GM12801 (cell line): ENCODE measurements around the gene SHB.

Experiments used
- TF ChIP-seq, protein P1 (sequence below): IDR thresholded peaks from one replicate; pipeline ENCODE4 v1.5.1; 2011; ENCODE audit warnings: control low read depth; ENCODE audit not compliant: insufficient read length; ENCODE audit errors: extremely low read depth

SHB gene

GRCh38 chr9:37988602-37989001 is 80.4 kb downstream of the SHB start:
- TF ChIP-seq, protein P1, sequence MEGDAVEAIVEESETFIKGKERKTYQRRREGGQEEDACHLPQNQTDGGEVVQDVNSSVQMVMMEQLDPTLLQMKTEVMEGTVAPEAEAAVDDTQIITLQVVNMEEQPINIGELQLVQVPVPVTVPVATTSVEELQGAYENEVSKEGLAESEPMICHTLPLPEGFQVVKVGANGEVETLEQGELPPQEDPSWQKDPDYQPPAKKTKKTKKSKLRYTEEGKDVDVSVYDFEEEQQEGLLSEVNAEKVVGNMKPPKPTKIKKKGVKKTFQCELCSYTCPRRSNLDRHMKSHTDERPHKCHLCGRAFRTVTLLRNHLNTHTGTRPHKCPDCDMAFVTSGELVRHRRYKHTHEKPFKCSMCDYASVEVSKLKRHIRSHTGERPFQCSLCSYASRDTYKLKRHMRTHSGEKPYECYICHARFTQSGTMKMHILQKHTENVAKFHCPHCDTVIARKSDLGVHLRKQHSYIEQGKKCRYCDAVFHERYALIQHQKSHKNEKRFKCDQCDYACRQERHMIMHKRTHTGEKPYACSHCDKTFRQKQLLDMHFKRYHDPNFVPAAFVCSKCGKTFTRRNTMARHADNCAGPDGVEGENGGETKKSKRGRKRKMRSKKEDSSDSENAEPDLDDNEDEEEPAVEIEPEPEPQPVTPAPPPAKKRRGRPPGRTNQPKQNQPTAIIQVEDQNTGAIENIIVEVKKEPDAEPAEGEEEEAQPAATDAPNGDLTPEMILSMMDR = no peak

DNA sequence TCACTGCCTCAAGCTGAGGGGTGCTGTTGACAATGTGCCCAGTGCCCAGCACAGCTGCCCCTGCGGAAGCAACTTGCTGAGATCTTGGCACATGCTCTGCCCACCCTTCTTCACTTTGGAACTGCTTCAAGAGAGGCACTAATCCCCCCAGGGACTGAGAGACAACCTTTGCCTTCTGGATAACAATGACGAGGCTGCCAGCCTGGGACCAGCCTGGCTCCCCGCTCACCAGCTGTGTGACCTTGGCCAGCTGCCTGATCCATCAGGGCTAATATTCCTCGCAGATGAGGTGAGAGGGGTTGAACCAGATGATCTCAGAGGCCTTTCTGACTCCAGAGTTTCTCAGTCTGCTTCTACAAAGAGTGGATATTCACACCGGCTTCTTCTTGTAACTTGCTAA is 81.0 kb downstream of the SHB start:
- TF ChIP-seq, protein P1 = no peak

DNA sequence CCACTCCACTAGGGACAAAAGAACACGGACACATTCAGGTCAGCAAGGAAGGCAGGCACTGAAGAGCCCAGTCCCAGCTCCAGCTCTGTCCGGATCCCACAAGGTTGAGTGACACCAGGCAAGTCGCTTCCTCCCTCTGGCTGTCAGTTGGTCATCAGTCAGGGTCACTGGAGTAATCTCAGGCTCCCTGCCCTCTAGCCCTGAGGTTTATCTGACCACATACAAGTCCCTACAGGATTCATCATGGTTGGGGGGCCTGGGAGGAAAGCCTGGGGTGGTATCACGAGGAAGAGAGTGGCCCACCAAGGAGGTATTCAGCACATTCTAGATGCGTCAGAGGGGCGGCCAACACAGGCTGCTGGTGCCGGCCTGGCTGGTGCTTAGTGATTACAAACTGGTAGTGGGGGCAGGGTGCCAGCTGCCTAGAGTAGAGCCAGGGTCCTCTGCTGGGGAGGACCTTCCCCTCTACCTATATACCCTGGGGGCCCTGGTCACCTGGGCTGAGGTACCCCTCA is 81.5 kb downstream of the SHB start:
- TF ChIP-seq, protein P1 = no peak

GRCh38 chr9:37986771-37987258 is 82.2 kb downstream of the SHB start:
- TF ChIP-seq, protein P1 = no peak

DNA sequence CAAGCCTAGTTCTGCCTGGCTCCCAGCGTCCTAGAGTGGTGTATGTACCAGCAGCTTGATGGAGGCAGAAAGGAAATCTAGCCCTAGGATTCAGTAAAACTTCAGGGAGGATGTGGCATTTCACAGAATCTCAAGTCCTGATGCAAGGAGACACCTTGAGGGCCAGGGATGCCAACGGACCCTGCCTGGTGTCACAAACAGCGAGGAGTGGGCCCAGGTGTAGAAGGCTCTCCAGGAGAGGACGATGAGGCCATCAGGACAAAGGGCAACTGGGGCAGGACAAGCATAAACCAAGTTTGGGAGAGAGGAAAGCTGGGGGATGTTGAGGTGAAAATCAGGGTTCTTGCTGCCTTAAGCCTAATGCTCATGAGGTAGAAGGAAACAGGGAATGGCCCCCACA is 83.0 kb downstream of the SHB start:
- TF ChIP-seq, protein P1 = no peak

GRCh38 chr9:37984672-37985611 is 84.1 kb downstream of the SHB start:
- TF ChIP-seq, protein P1 = no peak

DNA sequence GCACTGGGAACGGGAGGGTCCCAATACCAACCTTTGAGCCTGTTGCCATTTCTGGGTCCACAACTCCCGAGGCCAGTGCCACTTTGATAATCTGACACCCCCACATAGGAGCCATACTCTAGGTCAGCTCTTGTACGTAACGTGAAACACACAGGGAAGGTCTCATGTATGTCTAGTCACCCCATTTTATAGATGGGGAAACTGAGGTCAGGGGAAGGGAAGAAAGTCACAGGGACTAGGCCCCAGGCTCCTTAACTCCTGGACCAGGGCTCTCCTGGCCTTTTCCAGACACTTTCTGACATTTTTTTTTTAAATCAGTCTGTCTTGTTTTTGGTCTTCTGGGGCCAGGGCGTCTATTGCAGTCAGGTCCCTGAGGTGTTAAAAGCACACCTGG is 84.8 kb downstream of the SHB start:
- TF ChIP-seq, protein P1 = no peak
